Measurements from ENCODE around the gene MROH2B.

MROH2B gene

GRCh38 chr5:41071242-41071641 is at the start of gene MROH2B:
Gene MROH2B (minus strand): TSS chr5:41071342. CDS start chr5:41070852, 490 bp downstream.
- DNase-seq (ENCODE audit: low read depth in 2 of 2) = no peak

- no peak for DNase-seq (ENCODE audit: low read depth in 2 of 2)
These were observed 49.5 kb upstream of the MROH2B start for GRCh38 chr5:41120600-41120999.

GRCh38 chr5:41118177-41118576 is 47.0 kb upstream of the MROH2B start:
- DNase-seq (ENCODE audit: low read depth in 2 of 2) = no peak

GRCh38 chr5:41115281-41115680 is 44.1 kb upstream of the MROH2B start:
- no peak for DNase-seq (ENCODE audit: low read depth in 2 of 2)

GRCh38 chr5:41112486-41113455 is 41.6 kb upstream of the MROH2B start:
- no peak for DNase-seq (ENCODE audit: low read depth in 2 of 2)

- no peak for DNase-seq (ENCODE audit: low read depth in 2 of 2)
These were observed 38.0 kb upstream of the MROH2B start for GRCh38 chr5:41109186-41109585.

GRCh38 chr5:41102341-41102740 is 31.2 kb upstream of the MROH2B start:
- DNase-seq (ENCODE audit: low read depth in 2 of 2) = no peak

- no peak for DNase-seq (ENCODE audit: low read depth in 2 of 2)
These were observed 26.5 kb upstream of the MROH2B start for GRCh38 chr5:41097642-41098041.

- no peak for DNase-seq (ENCODE audit: low read depth in 2 of 2)
These were observed 24.4 kb upstream of the MROH2B start for GRCh38 chr5:41095324-41096101.

GRCh38 chr5:41094871-41095270 is 23.7 kb upstream of the MROH2B start:
- DNase-seq (ENCODE audit: low read depth in 2 of 2) = no peak

- DNase-seq (ENCODE audit: low read depth in 2 of 2) = no peak
These were observed 22.7 kb upstream of the MROH2B start for GRCh38 chr5:41093803-41094202.

- DNase-seq (ENCODE audit: low read depth in 2 of 2) = no peak
These were observed 16.3 kb upstream of the MROH2B start for GRCh38 chr5:41087461-41087860.

GRCh38 chr5:41083306-41083705 is 12.2 kb upstream of the MROH2B start:
- DNase-seq (ENCODE audit: low read depth in 2 of 2) = no peak

GRCh38 chr5:41071975-41072374 is 833 bp upstream of the MROH2B start:
- no peak for DNase-seq (ENCODE audit: low read depth in 2 of 2)

- no peak for DNase-seq (ENCODE audit: low read depth in 2 of 2)
These were observed 3.2 kb downstream of the MROH2B start for GRCh38 chr5:41067714-41068568.

GRCh38 chr5:41065691-41066335 is 5.3 kb downstream of the MROH2B start:
- no peak for DNase-seq (ENCODE audit: low read depth in 2 of 2)

- DNase-seq (ENCODE audit: low read depth in 2 of 2) = no peak
These were observed 13.2 kb downstream of the MROH2B start for GRCh38 chr5:41057940-41058339.

- no peak for DNase-seq (ENCODE audit: low read depth in 2 of 2)
These were observed 13.9 kb downstream of the MROH2B start for GRCh38 chr5:41057231-41057630.

GRCh38 chr5:41048986-41049385 is 22.2 kb downstream of the MROH2B start:
- DNase-seq (ENCODE audit: low read depth in 2 of 2) = no peak

GRCh38 chr5:41043109-41043747 is 27.9 kb downstream of the MROH2B start:
- DNase-seq (ENCODE audit: low read depth in 2 of 2) = no peak

- no peak for DNase-seq (ENCODE audit: low read depth in 2 of 2)
These were observed 38.2 kb downstream of the MROH2B start for GRCh38 chr5:41032973-41033372.

Data from stimulated activated CD4-positive, alpha-beta T cell treated with anti-CD3 and anti-CD28 coated beads, Interleukin-12 subunit alpha, Interleukin-12 subunit beta, amount 100 ng/mL, for 24 hours (primary cell).